ENCODE results near the gene USP8.
"Not testable (repeated sequence)": the region's sequence is repeated elsewhere in the genome, so short reads cannot be mapped to it uniquely, and the experiment has no call there.

The USP8 gene

GRCh38 chr15:50440932-50441331 is 16.7 kb downstream of the USP8 start:
- no peak for DNase-seq (ENCODE audit: low read depth)

DNA sequence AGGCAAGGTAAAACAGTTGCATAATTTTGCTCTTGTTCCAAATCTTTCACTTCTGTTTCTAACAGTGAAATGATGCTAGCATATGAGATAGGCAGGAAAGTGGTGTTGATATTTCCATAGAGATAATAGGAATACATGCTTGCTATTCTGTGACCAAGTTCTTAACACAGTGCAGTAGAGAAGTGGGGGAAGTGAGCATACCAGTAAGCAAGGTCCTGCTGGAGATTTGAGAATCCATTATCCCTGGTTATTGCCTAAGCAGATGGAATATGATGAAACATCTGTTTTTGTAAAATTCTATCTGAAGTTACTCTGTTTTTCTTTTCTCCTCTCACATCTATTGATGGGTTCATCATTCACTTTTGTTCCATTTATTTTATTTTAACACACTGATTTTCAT is 28.7 kb downstream of the USP8 start:
- no peak for DNase-seq (ENCODE audit: low read depth)

DNA sequence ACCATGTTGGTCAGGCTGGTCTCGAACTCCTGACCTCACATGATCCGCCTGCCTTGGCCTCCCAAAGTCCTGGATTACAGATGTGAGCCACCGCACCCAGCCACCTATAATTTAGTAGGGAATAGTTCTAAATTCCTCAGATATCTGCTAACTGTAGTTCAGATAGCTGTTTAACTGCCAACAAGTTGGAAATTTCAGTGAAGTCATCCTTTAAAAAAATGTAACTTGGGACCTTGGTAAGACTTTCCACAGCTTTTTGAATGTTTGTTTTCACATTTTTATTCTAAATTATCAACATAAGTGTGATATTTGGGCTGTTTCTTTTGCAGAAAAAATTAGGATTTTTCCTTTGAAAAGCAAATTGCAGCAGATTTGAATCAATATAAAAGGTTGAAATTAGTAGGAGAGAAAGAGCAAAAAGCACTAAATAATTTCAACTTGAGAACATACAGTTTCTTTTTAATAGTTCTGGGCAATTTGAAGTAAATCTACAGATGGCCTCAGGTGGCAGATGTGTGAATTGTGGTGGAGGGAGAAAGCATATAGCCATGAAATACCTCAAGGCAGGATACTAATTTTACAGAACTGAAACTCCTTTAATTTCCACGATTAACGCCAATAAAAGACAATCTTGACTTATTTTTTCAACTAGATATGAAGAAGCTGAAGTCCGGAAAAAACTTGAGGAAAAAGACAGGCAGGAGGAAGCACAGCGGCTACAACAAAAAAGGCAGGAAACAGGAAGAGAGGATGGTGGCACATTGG is 34.3 kb downstream of the USP8 start:
- no peak for DNase-seq (ENCODE audit: low read depth)

- no peak for DNase-seq (ENCODE audit: low read depth)
Measured at GRCh38 chr15:50463423-50464358, 39.5 kb downstream of the USP8 start.

GRCh38 chr15:50471072-50471471 is 46.9 kb downstream of the USP8 start:
- no peak for DNase-seq (ENCODE audit: low read depth)

DNA sequence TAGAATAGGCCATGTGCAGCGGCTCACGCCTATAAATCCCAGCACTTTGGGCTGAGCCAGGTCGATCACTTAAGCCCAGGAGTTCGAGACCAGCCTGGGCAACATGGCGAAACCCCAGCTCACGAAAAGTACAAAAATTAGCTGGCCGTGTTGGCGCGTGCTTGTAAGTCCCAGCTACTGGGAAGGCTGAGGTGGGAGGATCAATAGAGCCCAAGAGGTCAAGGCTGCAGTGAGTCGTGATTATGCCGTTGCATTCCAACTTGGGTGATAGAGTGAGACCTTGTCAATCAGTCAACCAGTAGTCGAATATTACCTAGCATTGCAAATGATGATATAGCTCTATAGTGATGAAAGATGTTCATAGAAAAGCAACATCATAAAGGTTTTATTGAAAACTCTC is 51.9 kb downstream of the USP8 start:
- no peak for DNase-seq (ENCODE audit: low read depth)

- no peak for DNase-seq (ENCODE audit: low read depth)
Measured at GRCh38 chr15:50484781-50485180, 60.6 kb downstream of the USP8 start.

DNA sequence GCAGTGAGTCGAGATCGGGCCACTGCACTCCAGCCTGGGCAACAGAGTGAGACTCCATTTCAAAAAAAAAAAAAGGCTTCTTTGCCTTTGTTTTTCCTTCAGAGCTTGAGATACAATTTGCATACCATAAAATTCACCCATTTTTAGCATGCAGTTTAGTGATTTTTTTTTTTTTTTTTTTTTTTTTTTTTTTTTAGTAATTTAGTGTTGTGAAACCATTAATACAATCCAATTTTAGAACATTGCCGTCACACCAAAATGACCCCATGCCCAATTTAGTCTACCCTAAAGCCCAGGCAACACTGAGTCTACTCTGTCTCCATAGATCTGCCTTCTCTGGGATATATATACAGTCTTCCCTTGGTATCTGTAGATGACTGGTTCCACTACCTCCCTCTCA is 61.2 kb downstream of the USP8 start:
- no peak for DNase-seq (ENCODE audit: low read depth)

DNA sequence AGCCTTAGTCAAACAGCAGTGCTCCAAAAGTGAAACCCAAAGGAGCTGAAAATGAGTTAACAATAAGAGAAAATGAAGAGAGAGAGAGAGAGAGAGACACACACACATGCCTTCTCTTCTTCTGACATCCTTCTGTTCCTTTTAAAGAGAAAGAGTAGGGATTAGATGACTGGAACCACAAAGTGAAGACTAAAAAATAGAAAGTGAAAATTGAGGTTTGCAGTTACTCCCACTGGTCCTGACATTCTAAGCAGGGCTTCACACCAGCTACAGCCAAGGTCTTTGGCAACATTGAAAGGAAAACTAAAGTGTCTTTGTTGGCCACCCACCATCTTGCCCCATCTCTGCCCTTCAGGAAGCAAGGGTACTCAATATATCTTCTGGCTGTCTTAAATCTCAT is 63.1 kb downstream of the USP8 start:
- DNase-seq (ENCODE audit: low read depth), result no peak

DNA sequence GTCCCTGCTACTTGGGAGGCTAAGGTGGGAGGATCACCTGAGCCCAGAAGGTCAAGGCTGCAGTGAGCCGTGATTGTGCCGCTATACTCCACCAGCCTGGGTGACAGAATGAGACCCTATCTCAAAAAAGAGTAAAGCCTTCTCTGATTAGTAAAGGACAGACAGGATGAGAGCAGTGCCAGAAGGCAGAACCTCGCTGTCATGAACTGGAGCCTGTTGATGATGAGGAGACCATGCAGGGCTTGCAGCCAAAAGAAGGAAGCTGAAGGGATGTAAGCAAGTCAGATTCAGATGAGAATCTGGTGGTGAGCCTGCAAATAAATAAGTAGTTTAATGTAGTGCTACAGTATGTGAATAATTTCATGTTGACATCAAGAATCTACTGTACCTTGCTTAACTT is 69.4 kb downstream of the USP8 start:
- no peak for DNase-seq (ENCODE audit: low read depth)

DNA sequence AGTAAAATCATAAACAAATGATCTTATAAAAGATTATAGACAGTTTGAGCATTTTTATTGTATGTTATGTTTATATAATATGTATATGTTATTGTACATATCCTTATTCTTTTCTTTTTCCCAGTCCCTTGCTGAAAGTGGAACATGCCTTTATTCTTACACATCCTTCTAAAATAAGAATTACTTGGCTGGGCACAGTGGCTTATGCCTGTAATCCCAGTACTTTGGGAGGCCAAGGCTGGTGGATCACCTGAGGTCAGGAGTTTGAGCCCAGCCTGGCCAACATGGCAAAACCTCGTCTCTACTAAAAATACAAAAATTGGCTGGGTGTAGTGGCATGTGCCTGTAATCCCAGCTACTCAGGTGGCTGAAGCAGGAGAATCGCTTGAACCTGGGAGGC is 70.3 kb downstream of the USP8 start:
- DNase-seq (ENCODE audit: low read depth), result not testable (repeated sequence)

DNA sequence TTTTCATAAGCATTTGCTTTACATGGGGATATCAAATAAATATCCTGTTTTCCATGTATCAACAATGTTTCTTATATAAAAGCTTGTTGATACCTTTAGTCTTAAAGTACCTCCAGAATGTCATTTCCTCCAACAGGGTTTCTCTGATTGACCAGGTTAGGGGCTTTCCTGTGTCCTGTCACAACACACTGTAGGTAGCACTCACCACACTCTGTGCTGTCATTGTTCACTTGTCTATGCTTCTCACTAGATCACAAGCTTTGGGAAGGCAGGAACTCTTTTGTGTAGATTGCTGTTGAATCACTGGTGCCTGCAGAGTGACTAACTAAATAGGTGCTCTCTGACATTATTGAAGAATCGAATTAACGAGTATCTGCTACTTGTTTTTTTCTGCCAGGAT is 72.5 kb downstream of the USP8 start:
- DNase-seq (ENCODE audit: low read depth), result no peak

DNA sequence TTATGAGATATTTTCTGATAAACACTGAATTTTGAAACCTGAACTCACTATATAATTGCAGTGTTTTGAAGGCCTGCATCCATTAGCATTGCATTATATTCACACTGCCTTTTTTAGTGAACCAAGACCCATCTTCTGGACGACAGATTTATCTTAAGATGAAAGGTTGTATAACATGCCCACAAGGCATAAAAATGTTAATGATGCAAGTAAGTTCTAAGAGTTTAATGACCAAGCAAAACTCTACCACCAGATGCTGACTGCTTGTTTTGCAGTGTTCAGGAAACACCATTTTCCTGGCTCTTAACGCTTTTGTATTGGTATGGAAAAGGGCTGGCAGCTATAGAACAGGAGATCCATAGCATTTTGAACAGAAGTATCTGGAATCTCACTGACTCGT is 76.1 kb downstream of the USP8 start:
- no peak for DNase-seq (ENCODE audit: low read depth)

DNA sequence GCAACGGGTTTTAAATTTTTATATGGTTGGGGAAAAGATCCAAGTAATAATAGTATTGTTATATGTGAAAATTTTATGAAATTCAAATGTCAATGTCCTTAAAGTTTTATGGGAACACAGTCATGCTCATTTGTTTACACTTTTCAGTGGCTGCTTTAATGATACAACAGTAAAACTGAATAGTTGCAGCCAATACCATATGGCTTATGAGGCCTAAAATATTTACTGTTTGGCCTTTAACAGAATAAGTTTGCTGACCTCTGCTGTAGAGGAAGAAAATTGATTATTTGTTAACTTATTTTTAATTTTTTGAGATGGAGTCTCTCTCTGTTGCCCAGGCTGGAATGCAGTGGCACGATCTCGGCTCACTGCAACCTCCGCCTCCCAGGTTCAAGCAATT is 77.6 kb downstream of the USP8 start:
- no peak for DNase-seq (ENCODE audit: low read depth)

DNA sequence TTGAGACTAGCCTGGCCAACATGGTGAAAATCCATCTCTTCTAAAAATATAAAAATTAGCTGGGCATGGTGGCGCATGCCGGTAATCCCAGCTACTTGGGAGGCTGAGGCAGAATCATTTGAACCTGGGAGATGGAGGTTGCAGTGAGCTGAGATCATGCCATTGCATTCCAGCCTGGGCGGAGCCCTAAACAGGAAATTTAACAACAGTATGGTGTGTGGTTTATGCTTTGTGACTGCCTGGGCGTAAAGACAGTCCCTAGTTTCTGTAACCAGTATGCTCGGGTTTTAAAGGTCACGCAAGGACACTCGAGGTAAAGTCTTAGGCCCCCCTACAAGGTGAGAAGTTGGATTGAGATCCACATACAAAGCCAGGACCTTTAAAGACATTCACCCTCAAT is 78.9 kb downstream of the USP8 start:
- DNase-seq (ENCODE audit: low read depth), result no peak

GRCh38 chr15:50505656-50506055 is 81.5 kb downstream of the USP8 start:
- DNase-seq (ENCODE audit: low read depth), result not testable (repeated sequence)

- DNase-seq (ENCODE audit: low read depth), result no peak
Measured at GRCh38 chr15:50506121-50506520, 81.9 kb downstream of the USP8 start.

DNA sequence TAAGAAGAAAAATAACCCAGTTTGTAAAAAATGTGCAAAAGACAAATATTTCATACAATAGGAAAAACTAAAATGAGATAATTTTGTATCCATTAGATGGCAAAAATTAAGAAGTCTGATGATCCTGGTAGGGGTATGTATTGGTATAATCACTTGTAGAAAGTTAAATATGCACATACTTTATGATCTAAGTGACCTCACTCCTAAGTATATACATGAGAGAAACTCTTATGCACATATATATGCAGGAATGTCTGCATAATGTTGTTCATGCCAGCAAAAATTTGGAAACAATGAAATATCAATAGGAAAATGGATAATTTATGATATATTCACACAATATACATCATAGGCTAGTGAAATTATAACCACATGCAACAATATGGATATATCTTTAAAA is 88.8 kb downstream of the USP8 start:
- no peak for DNase-seq (ENCODE audit: low read depth)

GRCh38 chr15:50519740-50520425 is 95.7 kb downstream of the USP8 start:
- no peak for DNase-seq (ENCODE audit: low read depth)

DNA sequence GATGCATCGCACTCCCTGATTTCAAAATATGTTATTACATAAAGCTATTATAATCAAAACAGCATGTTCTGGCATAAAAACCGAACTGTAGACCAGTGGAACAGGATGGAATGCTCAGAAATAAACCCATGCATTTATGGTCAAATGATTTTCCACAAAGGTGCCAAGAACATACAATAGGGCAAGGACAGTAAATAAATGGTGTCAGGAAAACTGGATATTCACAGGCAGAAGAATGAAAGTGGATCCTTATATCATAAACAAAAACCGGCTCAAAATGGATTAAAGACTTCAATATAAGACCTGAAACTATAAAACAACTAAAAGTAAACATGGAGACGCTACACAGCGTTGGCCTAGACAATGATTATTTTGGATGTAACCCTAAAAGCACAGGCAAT is 99.6 kb downstream of the USP8 start:
- DNase-seq (ENCODE audit: low read depth), result no peak

- no peak for DNase-seq (ENCODE audit: low read depth)
Measured at GRCh38 chr15:50531163-50531562, 107.0 kb downstream of the USP8 start.

GRCh38 chr15:50531766-50532165 is 107.6 kb downstream of the USP8 start:
- DNase-seq (ENCODE audit: low read depth), result no peak

DNA sequence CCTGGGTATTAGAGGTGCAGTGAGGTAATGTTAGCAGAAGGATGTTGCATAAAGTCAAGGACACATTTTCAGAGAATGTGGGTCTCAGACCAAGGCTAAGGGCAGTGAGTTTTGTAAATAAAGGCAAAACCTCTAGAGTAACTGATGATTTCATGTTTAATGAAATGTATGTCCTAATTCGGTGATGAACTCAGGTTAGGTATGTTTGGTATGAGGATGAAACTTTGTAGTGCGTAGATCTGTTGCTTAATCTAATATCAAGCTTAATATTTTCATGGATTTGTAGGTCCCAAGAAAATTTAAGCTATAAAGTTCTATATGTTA is 118.6 kb downstream of the USP8 start:
- DNase-seq (ENCODE audit: low read depth), result no peak

Measured in stimulated activated CD8-positive, alpha-beta memory T cell treated with anti-CD3 and anti-CD28 coated beads, Interleukin-7, amount 100 ng/mL, for 24 hours (primary cell).